Activated CD4-positive, CD25-positive, alpha-beta regulatory T cell treated with anti-CD3 and anti-CD28 coated beads, Interleukin-2, amount 50 U/mL, for 16 hours (primary cell): ENCODE data around the gene LGALSL.

Experiments
- DNase-seq: peaks from one replicate; pipeline ENCODE4 v3.0.0-alpha.2; 2020; ENCODE audit warnings: low read depth, low spot score

The LGALSL gene

DNA sequence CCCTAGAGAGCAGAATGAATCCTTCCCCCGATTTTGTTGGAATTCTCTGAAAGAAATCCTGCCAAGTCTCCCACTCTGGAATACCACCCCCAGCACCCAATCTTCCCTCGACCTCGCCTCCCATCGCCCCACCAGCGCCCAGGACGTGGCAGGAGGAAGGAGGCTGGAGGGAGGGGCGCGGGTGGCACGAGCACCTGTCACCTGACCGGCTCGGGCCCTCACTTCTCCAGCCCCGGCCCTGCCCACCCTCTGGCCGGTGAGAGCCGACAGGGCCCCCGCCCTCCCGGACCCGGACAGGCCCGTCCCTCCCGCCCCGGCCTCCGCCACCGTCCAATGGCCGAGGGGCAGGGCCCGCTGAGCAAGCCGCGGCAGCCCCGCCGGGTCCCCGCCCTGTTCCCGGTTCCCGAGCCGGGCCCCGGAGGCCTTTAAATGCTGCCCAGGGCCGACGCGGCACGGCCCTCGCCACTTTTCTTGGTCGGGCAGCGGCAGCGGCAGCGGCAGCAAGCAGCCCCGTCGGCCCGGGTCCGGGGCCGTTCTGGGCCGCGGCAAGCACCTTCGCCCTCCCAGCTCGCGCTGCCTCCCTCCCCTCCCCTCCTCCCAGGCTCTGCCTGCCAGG lies at the start of gene LGALSL:
TSS of gene LGALSL (plus strand) at position 393 of the 616 bp plus-strand sequence. CDS start 384 bp downstream, outside the sequence.
- no peak for DNase-seq

DNA sequence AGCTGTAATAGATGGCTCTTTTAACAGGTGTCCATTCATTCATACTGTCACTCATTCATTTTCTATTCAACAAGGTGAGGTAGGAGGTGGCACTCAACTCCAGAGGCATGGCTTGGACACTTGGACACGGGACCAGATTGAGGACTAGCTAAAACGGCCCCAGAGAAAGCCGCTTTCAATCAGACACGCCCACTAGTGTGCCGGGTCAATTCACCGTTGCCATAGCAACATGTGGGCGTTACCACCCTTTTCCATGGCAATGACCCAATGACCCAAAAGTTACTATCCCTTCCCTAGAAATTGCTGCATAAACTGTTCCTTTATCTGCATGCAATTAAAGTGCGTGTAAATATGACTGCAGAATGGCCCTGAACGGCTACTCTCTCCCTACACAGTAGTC lies 49.2 kb upstream of the LGALSL start:
- DNase-seq, result no peak

DNA sequence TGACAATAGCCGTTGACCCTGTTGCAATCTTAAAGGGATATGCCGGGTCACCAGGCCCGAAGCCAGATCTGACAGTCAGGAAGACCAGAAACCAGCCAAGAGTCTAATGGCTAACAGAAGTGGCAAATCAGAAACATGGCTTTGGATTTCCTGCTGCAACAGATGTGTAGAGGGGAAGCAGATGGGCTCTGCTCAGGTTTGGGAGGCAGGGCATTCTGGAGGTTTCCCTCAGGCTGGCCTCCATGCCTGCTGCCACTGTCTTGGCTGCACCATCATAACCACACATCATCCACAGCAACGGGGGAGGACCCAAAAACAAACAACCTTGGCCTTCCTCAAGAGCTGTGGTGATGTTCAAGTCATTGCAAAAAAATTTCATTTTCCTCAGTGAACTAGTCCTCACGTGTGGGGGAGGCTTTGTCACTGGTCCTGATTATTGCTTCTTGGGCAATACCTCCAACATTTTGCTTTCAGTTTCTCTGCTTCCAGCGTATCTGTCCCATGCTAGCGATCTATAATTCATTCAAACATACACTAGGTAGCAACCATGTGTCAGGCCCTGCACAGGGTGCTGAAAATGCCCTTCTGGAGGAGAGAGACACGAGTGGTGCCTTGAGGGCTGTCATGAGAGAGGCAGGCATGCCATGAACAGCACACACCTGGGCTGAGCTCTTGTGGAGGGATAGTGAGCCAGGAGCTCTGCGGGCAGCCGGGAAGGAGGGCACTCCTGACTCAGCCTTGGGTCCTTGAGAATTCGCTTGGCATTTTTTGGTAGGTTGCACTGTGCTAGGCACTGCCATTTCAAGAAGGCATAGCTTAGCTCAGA lies 48.2 kb upstream of the LGALSL start:
- no peak for DNase-seq

DNA sequence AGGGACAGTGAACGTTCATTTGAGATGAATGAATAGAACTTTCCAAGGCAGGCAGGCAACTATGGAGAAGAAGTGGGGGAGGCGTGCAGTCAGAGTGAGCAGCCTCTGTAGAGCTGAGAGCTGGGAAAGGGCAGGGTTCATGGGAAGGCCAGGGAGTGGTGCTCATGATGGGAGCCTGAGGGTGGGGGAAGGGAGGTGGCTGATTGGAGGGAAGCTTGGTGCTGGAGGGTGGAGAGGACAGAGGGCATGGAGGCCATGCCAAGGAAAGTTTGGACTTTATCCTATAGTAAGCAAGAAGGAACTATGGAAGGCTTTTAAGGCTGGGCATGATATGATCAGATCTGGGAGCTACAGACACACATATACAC lies 47.6 kb upstream of the LGALSL start:
- no peak for DNase-seq

GRCh38 chr2:64408031-64408430 lies 45.9 kb upstream of the LGALSL start:
- no peak for DNase-seq

GRCh38 chr2:64410671-64411070 lies 43.3 kb upstream of the LGALSL start:
- DNase-seq, result no peak

GRCh38 chr2:64412671-64413070 lies 41.3 kb upstream of the LGALSL start:
- no peak for DNase-seq

GRCh38 chr2:64414736-64415435 lies 39.1 kb upstream of the LGALSL start:
- DNase-seq, result no peak

DNA sequence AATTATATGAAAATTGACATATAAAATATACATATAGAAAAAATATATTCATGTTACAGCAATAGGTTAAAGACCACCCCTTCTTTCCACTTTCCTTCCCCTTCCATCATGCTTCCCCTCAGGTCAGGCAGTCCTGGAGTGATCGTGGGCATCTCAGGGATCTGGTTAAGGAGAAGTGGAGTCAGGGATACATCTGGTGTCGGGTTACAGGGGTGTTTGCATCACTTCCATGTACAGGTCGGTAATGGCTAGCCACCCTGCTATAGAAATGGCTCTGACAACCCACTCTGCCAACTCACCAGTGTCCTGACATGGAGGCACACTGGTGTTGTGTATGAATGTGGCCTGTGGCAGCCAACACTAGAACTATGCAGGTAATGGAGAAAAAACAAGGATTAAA lies 36.3 kb upstream of the LGALSL start:
- DNase-seq, result no peak

GRCh38 chr2:64419596-64420165 lies 34.3 kb upstream of the LGALSL start:
- no peak for DNase-seq

- no peak for DNase-seq
Observed at GRCh38 chr2:64420677-64421076, 33.3 kb upstream of the LGALSL start.

DNA sequence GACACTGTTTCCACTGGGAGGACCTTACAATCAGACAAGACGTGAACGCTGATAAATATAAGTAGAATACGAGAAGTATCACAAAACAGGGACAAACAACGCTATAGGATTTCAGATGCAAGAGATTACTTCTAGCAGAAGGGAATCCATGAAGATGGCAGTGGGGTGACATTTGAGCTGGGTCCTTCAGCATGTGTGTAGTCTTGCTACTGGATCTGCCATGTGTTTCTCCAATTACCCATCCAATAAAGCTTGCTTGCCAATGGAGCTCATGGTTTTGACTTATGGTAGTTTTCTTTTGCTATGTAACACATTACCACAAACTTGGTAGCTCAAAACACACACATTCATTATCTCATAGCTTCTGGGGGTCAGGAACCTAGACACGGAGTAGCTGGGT lies 32.8 kb upstream of the LGALSL start:
- no peak for DNase-seq

DNA sequence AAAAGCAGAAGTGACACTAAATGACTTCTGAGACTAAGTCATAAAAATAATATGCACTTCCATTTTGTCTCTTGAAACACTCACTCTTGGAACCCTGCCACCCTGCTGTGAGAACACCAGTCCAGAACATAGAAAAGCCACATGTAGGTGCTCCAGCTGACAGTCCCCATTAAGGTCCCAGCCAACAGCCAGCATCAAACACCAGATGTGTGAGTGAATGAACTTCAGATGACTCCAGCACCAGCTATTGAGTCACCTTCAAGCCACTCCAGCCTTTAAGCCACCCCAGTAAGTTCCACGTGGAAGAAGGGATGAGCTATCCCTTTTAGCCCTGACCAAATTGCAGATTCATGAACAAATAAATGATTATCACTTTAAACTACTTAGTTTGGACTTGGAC lies 31.5 kb upstream of the LGALSL start:
- DNase-seq, result no peak

- no peak for DNase-seq
Observed at GRCh38 chr2:64423303-64423702, 30.7 kb upstream of the LGALSL start.

- no peak for DNase-seq
Observed at GRCh38 chr2:64424416-64424987, 29.5 kb upstream of the LGALSL start.

- no peak for DNase-seq
Observed at GRCh38 chr2:64426183-64426952, 27.6 kb upstream of the LGALSL start.

DNA sequence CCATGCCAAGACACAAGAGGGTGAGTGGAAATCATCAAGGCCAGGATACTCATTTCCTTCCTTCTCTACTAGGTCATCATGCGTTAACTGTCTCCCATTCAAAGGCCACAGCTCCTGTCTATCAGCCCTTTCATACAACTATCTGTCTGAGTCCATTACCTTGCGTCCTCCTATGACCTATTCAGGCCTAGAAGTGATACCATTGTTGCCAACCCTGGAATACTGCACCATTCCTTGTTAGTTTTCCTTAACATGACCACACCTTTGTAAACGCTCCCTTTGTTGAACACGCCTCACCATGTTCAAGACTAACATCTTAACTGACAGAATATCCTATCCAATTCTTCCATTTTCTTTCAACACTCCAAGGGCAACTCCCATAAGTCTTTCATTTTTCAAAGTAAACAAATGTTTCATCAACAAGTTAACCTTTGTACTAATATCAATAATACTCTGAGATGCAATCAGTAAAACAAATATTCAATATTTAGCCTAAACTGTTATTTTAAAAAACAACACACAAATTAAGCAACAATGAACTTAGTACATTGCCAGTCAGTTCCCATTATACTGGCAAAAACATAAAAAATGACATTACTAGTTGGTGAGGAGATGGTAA lies 19.8 kb upstream of the LGALSL start:
- no peak for DNase-seq

GRCh38 chr2:64437883-64438282 lies 16.1 kb upstream of the LGALSL start:
- no peak for DNase-seq

DNA sequence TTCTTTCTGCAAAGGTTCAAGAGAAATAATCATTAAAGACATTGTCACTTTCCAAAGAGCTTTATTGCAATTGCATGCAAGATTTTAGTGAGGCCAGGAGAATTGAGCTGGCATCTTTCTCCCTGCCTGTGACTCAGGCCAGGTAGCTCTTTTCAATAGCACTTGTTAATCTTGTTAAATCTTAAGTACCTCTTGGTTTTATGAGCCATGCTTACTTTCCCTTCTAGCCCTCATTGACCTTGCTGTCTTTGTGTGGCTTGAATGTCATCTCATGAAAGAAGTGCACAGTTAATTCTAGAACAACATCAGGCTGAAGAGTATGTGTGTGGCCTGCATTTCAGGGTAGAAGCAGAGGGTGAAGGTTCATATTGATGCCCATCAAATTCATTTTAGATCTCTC lies 14.8 kb upstream of the LGALSL start:
- DNase-seq, result no peak

GRCh38 chr2:64440843-64441242 lies 13.1 kb upstream of the LGALSL start:
- DNase-seq, result no peak

DNA sequence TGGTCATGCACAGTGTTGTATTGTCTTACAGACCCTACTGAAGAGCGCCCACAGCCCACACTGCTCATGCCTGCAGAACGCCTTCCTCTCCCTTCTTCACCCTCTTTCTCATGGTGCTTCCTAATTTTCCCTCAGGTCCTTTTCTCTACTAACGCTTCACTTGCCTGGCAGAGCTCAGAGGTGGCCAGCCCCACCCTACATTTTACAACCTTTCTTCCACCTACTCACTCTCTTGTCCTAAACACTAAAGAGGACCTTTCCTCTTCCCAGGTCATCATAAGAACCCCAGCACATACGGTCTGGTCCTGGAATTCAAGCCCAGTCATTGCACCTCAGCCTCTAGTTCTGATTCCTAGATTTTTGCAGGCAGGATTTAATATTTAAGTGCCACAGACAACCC lies 11.7 kb upstream of the LGALSL start:
- DNase-seq, result no peak
